Body of pancreas (tissue), 4 donors: ENCODE measurements around the gene NUP107. TPM values are rescaled to one million over a fixed set of nuclear protein-coding genes. Genes with fewer than 3 reads are reported as not detected.
"Not testable (repeated sequence)": the region's sequence is repeated elsewhere in the genome, so short reads cannot be mapped to it uniquely, and the experiment has no call there.

ENCODE experiments used
- ATAC-seq: fragments of 150-250 bp; one replicate; pipeline ENCODE4 v1.9.1; 2016
- DNase-seq, 4 donors: peaks; one replicate each; pipeline ENCODE4 v3.0.0-alpha.2; 2019
- H3K27ac ChIP-seq, 4 donors: fragments of 200-600 bp; sonication (generic); 1 replicate in 3 of 4; 2 replicates in 1 of 4; pipeline versions ENCODE4 v1.5.1 to v1.6.1; 2016 to 2019; ENCODE audit warnings: mild to moderate bottlenecking in 1 of 4, mixed read lengths in 1 of 4, moderate library complexity in 1 of 4
- H3K27me3 ChIP-seq, 2 donors: fragments of 200-600 bp; sonication (generic); one replicate each; pipeline ENCODE4 v1.6.0; 2016; ENCODE audit warnings: mild to moderate bottlenecking in 1 of 2
- H3K36me3 ChIP-seq, 2 donors: fragments of 200-600 bp; sonication (generic); replicated peaks in 1 of 2; 2 replicates each; pipeline ENCODE4 v1.5.1; 2016; ENCODE audit warnings: low read depth in 2 of 2; ENCODE audit not compliant: insufficient read depth in 1 of 2
- H3K4me1 ChIP-seq: fragments of 200-600 bp; sonication (generic); one replicate; pipeline ENCODE4 v1.6.0; 2016
- H3K4me3 ChIP-seq, 2 donors: fragments of 200-600 bp; sonication (generic); 1 replicate in 1 of 2; 2 replicates in 1 of 2; pipeline ENCODE4 v1.5.1; 2016 to 2019
- H3K9me3 ChIP-seq, 3 donors: fragments of 200-600 bp; sonication (generic); 1 replicate in 2 of 3; 2 replicates in 1 of 3; pipeline ENCODE4 v1.5.1; 2016
- CTCF ChIP-seq, 7 experiments: fragments of 450-650 bp in 4 of 7; fragments of 200-600 bp in 3 of 7; sonication (generic) in 3 of 7; IDR thresholded peaks; one replicate each; pipeline ENCODE4 v1.5.1; 2016 to 2019; ENCODE audit warnings: antibody characterized with exemption in 7 of 7
- POLR2A ChIP-seq, 3 donors: fragments of 450-650 bp; IDR thresholded peaks; one replicate each; pipeline ENCODE4 v1.6.1; 2016; ENCODE audit warnings: antibody characterized with exemption in 3 of 3, mild to moderate bottlenecking in 2 of 3
- WGBS, 2 donors: methylation state at CpG; one replicate each; pipeline ENCODE4 v1.1.5; 2017; 5-methylcytosine and 5-hydroxymethylcytosine counted together
- intact Hi-C: fragments of 100-400 bp; cut with DNase I; formaldehyde crosslinking; loops from one replicate; pipeline ENCODE4 v1.15.1; 2023
- total RNA-seq, 2 donors: library from RNA; depleted of rRNA; stranded (reverse); fragments of >200 nt; gene quantifications; one replicate each; pipeline ENCODE4 v1.1.0, GENCODE V29; 2016

The NUP107 gene
- 10 to 100 TPM; 29.6 to 34.9 TPM for total RNA-seq

DNA sequence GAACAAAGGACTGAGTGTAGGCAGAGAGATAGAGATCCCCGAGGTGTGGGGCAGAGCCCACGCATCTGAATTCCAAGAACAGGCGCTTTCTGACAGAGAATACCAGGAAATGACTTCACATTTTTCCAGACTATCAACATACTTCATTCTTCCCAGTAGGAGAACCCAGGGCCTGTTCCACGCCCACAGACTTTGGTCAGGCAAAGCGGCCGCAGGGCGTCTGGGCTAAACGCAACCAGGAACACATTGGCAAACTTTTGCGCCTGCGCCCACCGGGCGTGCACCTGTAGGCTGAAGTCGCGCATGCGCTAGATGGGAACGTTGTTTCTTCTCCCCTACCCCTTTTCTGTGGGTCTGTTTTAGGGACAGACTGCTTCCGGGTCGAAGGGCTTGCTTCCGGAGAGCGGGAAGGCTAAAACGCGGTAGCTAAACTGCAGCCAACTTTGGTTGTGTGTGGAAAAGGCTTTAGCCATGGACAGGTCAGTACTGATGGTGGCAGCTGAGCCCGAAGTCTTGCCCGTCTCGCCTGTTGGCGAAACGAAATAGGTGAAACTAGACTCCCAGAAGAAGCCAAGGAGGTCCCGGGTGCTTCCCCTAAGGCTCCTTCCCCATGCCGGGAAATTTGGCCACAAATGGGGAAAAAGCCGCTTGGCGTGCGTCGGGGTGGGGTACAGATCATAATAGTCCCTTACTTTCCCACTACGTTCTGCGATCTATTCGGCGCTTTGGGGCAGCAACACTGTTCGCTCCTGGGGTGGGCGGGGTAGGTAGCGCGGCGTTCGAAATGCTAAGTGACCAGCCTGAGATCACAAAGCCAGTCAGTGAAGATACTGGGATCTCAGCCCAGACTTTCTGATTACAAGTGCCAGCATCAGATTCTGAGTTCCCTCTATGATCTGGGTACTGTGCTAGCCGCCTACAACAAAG is at the start of gene NUP107:
Gene NUP107, plus strand, starts transcription at position 384 of the 927 bp plus-strand sequence. Its CDS starts 88 bp downstream, at position 472.
- peaks cover 0 to 6% of the 10 kb centered on the region in 2 donors for H3K36me3 ChIP-seq
- DNase-seq (peak; percentile 100), ATAC-seq (peak; percentile 99)
- 0% methylated on average over 22 to 44 of the region's 44 CpGs for WGBS, 2 donors
- no peaks in the 10 kb centered on the region for H3K27me3 ChIP-seq
- H3K9me3 ChIP-seq: no peaks in the 10 kb centered on the region
- peak within 1 kb of the TSS; percentile 71 to 76 for H3K4me3 ChIP-seq
- peak within 1 kb of the TSS; percentile 68 to 91 (median 78) for H3K27ac ChIP-seq
- peaks cover 16% of the 10 kb centered on the region for H3K4me1 ChIP-seq
- intact Hi-C loops: no loop called here
- TF ChIP-seq POLR2A (IDR thresholded peaks at IDR 0.05) (peak in 2 of 3 donors; percentile 66 to 76), CTCF (IDR thresholded peaks at IDR 0.05) (peak in 4 of 7 experiments; percentile 39 to 49 (median 45))

- H3K27me3 ChIP-seq, DNase-seq, intact Hi-C loops, ATAC-seq, H3K36me3 ChIP-seq, H3K9me3 ChIP-seq, H3K4me3 ChIP-seq, H3K27ac ChIP-seq: not testable (repeated sequence)
- WGBS, 2 donors: 96 to 97% methylated on average over 3 of the region's 3 CpGs
- H3K4me1 ChIP-seq: peaks cover 47% of the 10 kb centered on the region
These were observed 49.3 kb upstream of the NUP107 start for GRCh38 chr12:68637439-68637838.

DNA sequence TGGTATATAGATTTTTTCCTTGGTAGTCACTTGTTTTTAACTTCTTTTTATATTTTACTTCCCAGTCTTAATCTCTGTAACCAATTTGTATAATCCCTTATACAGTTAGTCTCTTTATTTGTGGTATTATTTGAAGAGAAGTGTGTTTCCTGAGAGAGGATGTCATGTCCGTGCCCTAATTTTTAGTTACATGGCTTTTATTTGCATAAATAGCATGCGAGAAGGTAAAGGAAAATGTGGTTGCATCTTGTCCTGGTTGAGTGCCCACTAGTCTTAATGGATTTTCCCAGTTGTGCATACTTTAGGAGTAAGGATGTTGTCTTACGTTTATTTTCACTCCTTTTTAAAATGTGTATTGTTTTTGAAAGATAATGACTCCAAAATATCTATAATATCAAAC is 48.6 kb upstream of the NUP107 start:
- Histone ChIP-seq H3K4me3 (no peak overlapping the region), H3K9me3 (no peaks in the 10 kb centered on the region), H3K4me1 (peaks cover 43% of the 10 kb centered on the region), H3K27ac (no peak overlapping the region), H3K36me3 (no peaks in the 10 kb centered on the region), H3K27me3 (no peaks in the 10 kb centered on the region)
- 86% methylated on average over 3 of the region's 3 CpGs for WGBS, 2 donors
- intact Hi-C loops: no loop called here
- ATAC-seq (no peak), DNase-seq (no peak)
- TF ChIP-seq POLR2A (IDR thresholded peaks at IDR 0.05) (no peak), CTCF (IDR thresholded peaks at IDR 0.05) (no peak)

GRCh38 chr12:68638721-68639395 is 47.9 kb upstream of the NUP107 start:
- no peaks in the 10 kb centered on the region for H3K9me3 ChIP-seq
- peaks cover 40% of the 10 kb centered on the region for H3K4me1 ChIP-seq
- no peaks in the 10 kb centered on the region for H3K27me3 ChIP-seq
- H3K36me3 ChIP-seq: no peaks in the 10 kb centered on the region
- TF ChIP-seq CTCF (IDR thresholded peaks at IDR 0.05): no peak
- no peak for TF ChIP-seq POLR2A (IDR thresholded peaks at IDR 0.05)
- WGBS, 2 donors: 83 to 85% methylated on average over 12 of the region's 12 CpGs
- no peak for ATAC-seq
- no peak for DNase-seq
- H3K4me3 ChIP-seq: no peak overlapping the region
- no peak overlapping the region for H3K27ac ChIP-seq
- intact Hi-C loops: no loop called here

- intact Hi-C loops: no loop called here
- H3K4me3 ChIP-seq: no peak overlapping the region
These were observed 47.4 kb upstream of the NUP107 start for GRCh38 chr12:68639396-68639767.

More at GRCh38 chr12:68639396-68639767, 47.4 kb upstream of the NUP107 start:
- Histone ChIP-seq H3K27me3 (no peaks in the 10 kb centered on the region), H3K36me3 (no peaks in the 10 kb centered on the region), H3K4me1 (peaks cover 35% of the 10 kb centered on the region), H3K9me3 (no peaks in the 10 kb centered on the region), H3K27ac (no peak overlapping the region)
- no peak for ATAC-seq
- TF ChIP-seq CTCF (IDR thresholded peaks at IDR 0.05) (no peak), POLR2A (IDR thresholded peaks at IDR 0.05) (no peak)
- WGBS, 2 donors: 92 to 100% methylated on average over 1 of the region's 1 CpG
- DNase-seq: no peak
